IMR-90 (cell line): Measurements from ENCODE around the gene DDAH2. TPM values are rescaled to one million over a fixed set of nuclear protein-coding genes. Genes with fewer than 3 reads are reported as not detected.

Experiments
- CTCF ChIP-seq: conservative IDR thresholded peaks from 2 replicates; pipeline ENCODE4 v1.5.1; 2012; ENCODE audit warnings: mild to moderate bottlenecking, low read depth, low read length, improper control_type of control experiment
- MAZ ChIP-seq: IDR thresholded peaks from 2 replicates; pipeline ENCODE4 v1.6.1; 2012; ENCODE audit warnings: low read depth, mild to moderate bottlenecking, low read length, improper control_type of control experiment, moderate library complexity, borderline replicate concordance
- polyA plus RNA-seq, 3 experiments: library from polyadenylated mRNA; depleted of rRNA; stranded (reverse); fragments of >200 nt; gene quantifications; 2 replicates each; pipeline ENCODE4 v1.2.3, GENCODE V29; 2012; ENCODE audit warnings: low replicate concordance in 1 of 3
- total RNA-seq: library from RNA; depleted of rRNA; stranded (reverse); fragments of >200 nt; gene quantifications from 2 replicates; pipeline ENCODE4 v1.2.3, GENCODE V29; 2012

DDAH2 gene
- total and polyA plus RNA-seq, 2 of the 4 experiments (the other 2 are of a cell fraction): 40.7 to 57.9 TPM

GRCh38 chr6:31723980-31724691, 5.0 kb downstream of the DDAH2 start (continued):
- TF ChIP-seq MAZ (no peak), CTCF (no peak)
